HepG2 (cell line): ENCODE data around the gene NYNRIN. TPM values are rescaled to one million over a fixed set of nuclear protein-coding genes. Genes with fewer than 3 reads are reported as not detected.

Source experiments
- ATAC-seq: fragments of 200-7000 bp; cut with Tn5 transposase; 3 replicates; pipeline ENCODE4 v1.9.1; 2020; ENCODE audit warnings: mild to moderate bottlenecking, moderate library complexity
- BruUV-seq: library from RNA; stranded (reverse); fragments of 400-500 nt; replicated peaks from 2 replicates; lab custom pipeline; 2021; lab: Mats Ljungman, UMichigan
- CTCF ChIA-PET: fragments of 300-600 bp; formaldehyde crosslinking; extraction: SDS; loops from one replicate; lab custom pipeline; 2021; ENCODE audit warnings: low total read pairs, inconsistent platforms, low intra/inter-chr PET ratio; lab: Yijun Ruan, JAX
- POLR2A ChIA-PET: fragments of 350-600 bp; sonication (Branson Sonifier 250); formaldehyde crosslinking; loops from one replicate; lab custom pipeline; 2020; ENCODE audit warnings: antibody characterized with exemption, inconsistent platforms; lab: Yijun Ruan, JAX
- DNase-seq: peaks from one replicate; pipeline ENCODE4 v3.0.0-alpha.2; 2015; ENCODE audit warnings: low spot score
- FAIRE-seq: peaks from 3 replicates; lab custom pipeline; 2011; peaks lifted over from hg19 to GRCh38; lab: Jason Lieb, UNC
- H2AFZ ChIP-seq: one replicate; pipeline ENCODE4 v1.6.1; 2011; ENCODE audit warnings: low read length, inconsistent platforms
- H3K27ac ChIP-seq: fragments of 300-600 bp; 3 replicates; pipeline ENCODE4 v1.8.0; 2011; ENCODE audit warnings: mixed run types, mild to moderate bottlenecking, mixed read lengths, low read length, inconsistent platforms; ENCODE audit not compliant: insufficient read depth; ENCODE audit errors: extremely low read length
- H3K27me3 ChIP-seq, 2 experiments: fragments of 200-600 bp in 1 of 2; 2 replicates in 1 of 2; 3 replicates in 1 of 2; pipeline versions ENCODE4 v1.6.0 to v1.8.0; 2011; ENCODE audit warnings: low read length in 2 of 2, mild to moderate bottlenecking in 2 of 2, moderate library complexity in 2 of 2, inconsistent platforms in 1 of 2; ENCODE audit not compliant: insufficient read depth in 2 of 2, control insufficient read depth in 1 of 2
- H3K36me3 ChIP-seq, 2 experiments: fragments of 200-600 bp in 1 of 2; replicated peaks in 1 of 2; 2 replicates in 1 of 2; 3 replicates in 1 of 2; pipeline versions ENCODE4 v1.5.1 to v1.8.0; 2011; ENCODE audit warnings: low read length in 2 of 2, inconsistent platforms in 1 of 2; ENCODE audit not compliant: insufficient read depth in 2 of 2, control insufficient read depth in 1 of 2
- H3K4me1 ChIP-seq: 2 replicates; pipeline ENCODE4 v1.5.1; 2012; ENCODE audit warnings: low read length, inconsistent platforms; ENCODE audit not compliant: insufficient read depth
- H3K4me2 ChIP-seq: 2 replicates; pipeline ENCODE4 v1.6.0; 2011; ENCODE audit warnings: low read depth, low read length, inconsistent platforms
- H3K4me3 ChIP-seq, 3 experiments: fragments of 200-600 bp in 1 of 3; sonication (generic), shearing (Covaris generic) in 1 of 3; replicated peaks in 1 of 3; 2 replicates each; pipeline ENCODE4 v1.5.1; 2011 to 2016; ENCODE audit warnings: low read length in 3 of 3, inconsistent platforms in 2 of 3, low read depth in 2 of 3, mild to moderate bottlenecking in 2 of 3, control low read depth in 1 of 3, mixed read lengths in 1 of 3; ENCODE audit not compliant: insufficient read depth in 1 of 3
- H3K79me2 ChIP-seq: one replicate; pipeline ENCODE4 v1.6.1; 2011; ENCODE audit warnings: low read length, inconsistent platforms; ENCODE audit not compliant: insufficient read depth
- H3K9ac ChIP-seq: 2 replicates; pipeline ENCODE4 v1.6.0; 2011; ENCODE audit warnings: mild to moderate bottlenecking, low read depth, low read length, inconsistent platforms; ENCODE audit not compliant: insufficient read depth
- H3K9me3 ChIP-seq: 2 replicates; pipeline ENCODE4 v1.5.1; 2012; ENCODE audit warnings: mild to moderate bottlenecking, low read length
- H4K20me1 ChIP-seq: 2 replicates; pipeline ENCODE4 v1.6.0; 2011; ENCODE audit warnings: inconsistent platforms, mild to moderate bottlenecking, low read length, moderate library complexity; ENCODE audit not compliant: insufficient read depth
- HES4 ChIP-seq: sonication (generic); formaldehyde crosslinking; IDR thresholded peaks from 2 replicates; pipeline ENCODE4 v1.9.0; 2021; ENCODE audit warnings: mild to moderate bottlenecking, missing genetic modification reagents, borderline replicate concordance
- KMT2A ChIP-seq: sonication (generic); formaldehyde crosslinking; IDR thresholded peaks from 2 replicates; pipeline ENCODE4 v1.4.0; 2020; ENCODE audit warnings: missing genetic modification reagents
- WGBS: methylation state at CpG from one replicate; pipeline ENCODE4 v1.1.6; 2017; ENCODE audit warnings: low lambda C conversion rate; 5-methylcytosine and 5-hydroxymethylcytosine counted together
- in situ Hi-C: cut with HindIII; loops from 2 replicates; pipeline ENCODE4 v1.10.0; 2017; ENCODE audit warnings: low pct_unique_long_range_greater_than_20kb; ENCODE audit not compliant: extremely low pct_ligation_motif_present
- intact Hi-C: fragments of 100-400 bp; cut with micrococcal nuclease; formaldehyde crosslinking; loops from one replicate; pipeline ENCODE4 v1.10.0; 2022; ENCODE audit not compliant: unreplicated experiment
- polyA plus RNA-seq, 8 experiments: library from polyadenylated mRNA; depleted of rRNA in 3 of 8; stranded (reverse) in 7 of 8; unstranded in 1 of 8; fragments of >200 nt; fragmentation: Illumina TruSeq in 4 of 8; extraction: Trizol in 4 of 8; gene quantifications; 2 replicates each; pipeline versions ENCODE4 v1.2.1 to v1.2.3, GENCODE V29; 2011 to 2016; ENCODE audit warnings: low read depth in 4 of 8, missing spikeins in 1 of 8, mixed read lengths in 1 of 8; ENCODE audit not compliant: insufficient read depth in 1 of 8
- total RNA-seq, 5 experiments: library from RNA; depleted of rRNA; stranded (reverse); fragments of >200 nt; fragmentation: Illumina TruSeq; extraction: Trizol; gene quantifications; 2 replicates each; pipeline ENCODE4 v1.2.3, GENCODE V29; 2016; ENCODE audit warnings: low read depth in 1 of 5
- TF ChIP-seq, protein P1 (sequence below): sonication (generic); formaldehyde crosslinking; IDR thresholded peaks from 2 replicates; pipeline ENCODE4 v1.5.1; 2020; ENCODE audit warnings: mild to moderate bottlenecking, missing genetic modification reagents, moderate library complexity
- TF ChIP-seq, protein P2 (sequence below): sonication (generic); formaldehyde crosslinking; IDR thresholded peaks from 2 replicates; pipeline ENCODE4 v1.8.0; 2022; ENCODE audit warnings: low read depth, missing genetic modification reagents

The NYNRIN gene
- total and polyA plus RNA-seq, 2 of the 13 experiments (the other 11 are each of a cell fraction or from before 2014, with no cell fraction given) = 0.63 to 1.1 TPM

DNA sequence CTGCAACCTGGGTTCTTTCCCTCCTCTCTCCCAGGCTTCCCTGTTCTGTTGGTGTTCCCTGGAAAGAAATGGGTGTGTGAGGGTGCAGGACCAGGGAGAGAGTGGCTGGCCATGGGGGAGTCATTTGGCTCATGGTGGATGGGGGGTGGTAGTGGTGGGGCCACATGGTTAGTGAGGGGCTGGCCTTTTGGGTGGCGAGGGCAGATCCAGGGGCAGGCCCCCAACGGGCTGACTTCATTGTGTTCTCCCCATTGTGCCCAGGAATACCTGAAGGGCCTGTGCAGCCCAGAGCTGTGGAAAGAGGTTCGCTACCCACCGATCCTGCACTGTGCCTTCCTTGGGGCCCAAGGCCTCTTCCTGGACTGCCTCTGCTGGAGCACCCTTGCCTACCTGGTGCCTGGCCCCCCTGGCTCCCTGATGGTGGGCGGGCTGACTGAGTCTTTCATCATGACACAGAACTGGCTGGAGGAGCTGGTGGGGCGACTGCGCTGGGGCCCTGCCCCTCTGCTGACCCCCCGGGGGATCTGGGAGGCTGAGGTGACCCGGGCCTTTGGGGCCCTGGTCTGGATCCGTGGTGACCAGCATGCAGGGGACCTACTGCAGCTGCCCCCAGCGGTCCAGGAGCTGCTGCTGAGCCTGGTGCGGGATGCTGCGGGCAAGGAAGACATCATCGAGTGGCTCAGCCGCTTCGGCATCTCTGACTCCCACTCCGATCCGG is 9.0 kb downstream of the NYNRIN start:
- no peak overlapping the region for H3K4me3 ChIP-seq
- no peaks in the 10 kb centered on the region for H4K20me1 ChIP-seq
- no peak overlapping the region for H3K9ac ChIP-seq
- POLR2A ChIA-PET = interaction anchor here (1.8 kb wide), 1 partner anchor 22 kb away, joined by 8 read pairs; the partner anchor contains the start of genes CBLN3 and KHNYN
- DNase-seq (no peak), ATAC-seq (no peak), FAIRE-seq (no peak)
- H3K36me3 ChIP-seq = no peaks in the 10 kb centered on the region
- H3K4me2 ChIP-seq = no peak overlapping the region
- whole genome bisulfite sequencing = 70% methylated on average over 17 of the region's 18 CpGs
- 0 out of 2 replicates have a peak, but pooled peaks have one; percentile 3 for TF ChIP-seq HES4 (CRISPR knock-in tag)
- no peak for TF ChIP-seq KMT2A (CRISPR knock-in tag)
- TF ChIP-seq, protein P1, sequence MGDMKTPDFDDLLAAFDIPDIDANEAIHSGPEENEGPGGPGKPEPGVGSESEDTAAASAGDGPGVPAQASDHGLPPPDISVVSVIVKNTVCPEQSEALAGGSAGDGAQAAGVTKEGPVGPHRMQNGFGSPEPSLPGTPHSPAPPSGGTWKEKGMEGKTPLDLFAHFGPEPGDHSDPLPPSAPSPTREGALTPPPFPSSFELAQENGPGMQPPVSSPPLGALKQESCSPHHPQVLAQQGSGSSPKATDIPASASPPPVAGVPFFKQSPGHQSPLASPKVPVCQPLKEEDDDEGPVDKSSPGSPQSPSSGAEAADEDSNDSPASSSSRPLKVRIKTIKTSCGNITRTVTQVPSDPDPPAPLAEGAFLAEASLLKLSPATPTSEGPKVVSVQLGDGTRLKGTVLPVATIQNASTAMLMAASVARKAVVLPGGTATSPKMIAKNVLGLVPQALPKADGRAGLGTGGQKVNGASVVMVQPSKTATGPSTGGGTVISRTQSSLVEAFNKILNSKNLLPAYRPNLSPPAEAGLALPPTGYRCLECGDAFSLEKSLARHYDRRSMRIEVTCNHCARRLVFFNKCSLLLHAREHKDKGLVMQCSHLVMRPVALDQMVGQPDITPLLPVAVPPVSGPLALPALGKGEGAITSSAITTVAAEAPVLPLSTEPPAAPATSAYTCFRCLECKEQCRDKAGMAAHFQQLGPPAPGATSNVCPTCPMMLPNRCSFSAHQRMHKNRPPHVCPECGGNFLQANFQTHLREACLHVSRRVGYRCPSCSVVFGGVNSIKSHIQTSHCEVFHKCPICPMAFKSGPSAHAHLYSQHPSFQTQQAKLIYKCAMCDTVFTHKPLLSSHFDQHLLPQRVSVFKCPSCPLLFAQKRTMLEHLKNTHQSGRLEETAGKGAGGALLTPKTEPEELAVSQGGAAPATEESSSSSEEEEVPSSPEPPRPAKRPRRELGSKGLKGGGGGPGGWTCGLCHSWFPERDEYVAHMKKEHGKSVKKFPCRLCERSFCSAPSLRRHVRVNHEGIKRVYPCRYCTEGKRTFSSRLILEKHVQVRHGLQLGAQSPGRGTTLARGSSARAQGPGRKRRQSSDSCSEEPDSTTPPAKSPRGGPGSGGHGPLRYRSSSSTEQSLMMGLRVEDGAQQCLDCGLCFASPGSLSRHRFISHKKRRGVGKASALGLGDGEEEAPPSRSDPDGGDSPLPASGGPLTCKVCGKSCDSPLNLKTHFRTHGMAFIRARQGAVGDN (CRISPR knock-in tag) = 0 out of 2 replicates have a peak, but pooled peaks have one; percentile 12
- TF ChIP-seq, protein P2, sequence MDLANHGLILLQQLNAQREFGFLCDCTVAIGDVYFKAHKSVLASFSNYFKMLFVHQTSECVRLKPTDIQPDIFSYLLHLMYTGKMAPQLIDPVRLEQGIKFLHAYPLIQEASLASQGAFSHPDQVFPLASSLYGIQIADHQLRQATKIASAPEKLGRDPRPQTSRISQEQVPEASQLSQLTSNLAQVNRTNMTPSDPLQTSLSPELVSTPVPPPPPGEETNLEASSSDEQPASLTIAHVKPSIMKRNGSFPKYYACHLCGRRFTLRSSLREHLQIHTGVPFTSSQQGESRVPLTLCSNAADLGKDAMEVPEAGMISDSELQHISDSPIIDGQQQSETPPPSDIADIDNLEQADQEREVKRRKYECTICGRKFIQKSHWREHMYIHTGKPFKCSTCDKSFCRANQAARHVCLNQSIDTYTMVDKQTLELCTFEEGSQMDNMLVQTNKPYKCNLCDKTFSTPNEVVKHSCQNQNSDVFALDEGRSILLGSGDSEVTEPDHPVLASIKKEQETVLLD (CRISPR knock-in tag) = 0 out of 2 replicates have a peak, but pooled peaks have one; percentile 25
- H2AFZ ChIP-seq = no peak overlapping the region
- H3K4me1 ChIP-seq = peaks cover 2% of the 10 kb centered on the region; the same call in 1 of the 2 replicates
- in situ Hi-C loops (no loop called here), intact Hi-C loops (loop anchor here (2.0 kb wide), 1 partner anchor 37 kb away; no protein-coding TSS in a partner anchor)
- no peaks in the 10 kb centered on the region for H3K79me2 ChIP-seq
- no peaks in the 10 kb centered on the region for H3K9me3 ChIP-seq
- H3K27me3 ChIP-seq = peaks cover 0 to 3% of the 10 kb centered on the region in 2 experiments; a peak in 2 of 5 replicates
- CTCF ChIA-PET = no interaction called here
- no peak overlapping the region for H3K27ac ChIP-seq
- BruUV-seq = no TSS peak
